HG02981 (cell line): ENCODE measurements around the gene CS.
"Not testable (repeated sequence)": the region's sequence is repeated elsewhere in the genome, so short reads cannot be mapped to it uniquely, and the experiment has no call there.

Source experiments
- ATAC-seq: cut with Tn5 transposase; IDR thresholded peaks from one replicate; pipeline ENCODE4 v1.9.1; 2021; ENCODE audit warnings: mild to moderate bottlenecking, moderate library complexity; ENCODE audit not compliant: unreplicated experiment

CS gene

GRCh38 chr12:56282579-56282978 is 17.6 kb downstream of the CS start:
- no peak for ATAC-seq

- no peak for ATAC-seq
Observed at GRCh38 chr12:56282030-56282429, 18.1 kb downstream of the CS start.

- ATAC-seq: no peak
Observed at GRCh38 chr12:56280849-56281248, 19.3 kb downstream of the CS start.

GRCh38 chr12:56278905-56279304 is 21.2 kb downstream of the CS start:
- no peak for ATAC-seq

GRCh38 chr12:56274299-56274698 is 25.8 kb downstream of the CS start:
- ATAC-seq: no peak

GRCh38 chr12:56272468-56272867 is 27.7 kb downstream of the CS start:
- ATAC-seq: not testable (repeated sequence)

- ATAC-seq: no peak
Observed at GRCh38 chr12:56271031-56271430, 29.1 kb downstream of the CS start.

- ATAC-seq: no peak
Observed at GRCh38 chr12:56267443-56268071, 32.6 kb downstream of the CS start.

GRCh38 chr12:56266693-56267442 is 33.3 kb downstream of the CS start, which contains the start of gene COQ10A:
Gene COQ10A (plus strand): TSS chr12:56266942. CDS start chr12:56267119, 177 bp downstream.
- peak; percentile 87 for ATAC-seq

GRCh38 chr12:56266068-56266692 is 34.0 kb downstream of the CS start:
- not testable (repeated sequence) for ATAC-seq

- not testable (repeated sequence) for ATAC-seq
Observed at GRCh38 chr12:56262955-56263354, 37.2 kb downstream of the CS start.

- ATAC-seq: no peak
Observed at GRCh38 chr12:56261503-56262232, 38.5 kb downstream of the CS start.

GRCh38 chr12:56260921-56261320 is 39.2 kb downstream of the CS start:
- ATAC-seq: no peak

- no peak for ATAC-seq
Observed at GRCh38 chr12:56260380-56260779, 39.8 kb downstream of the CS start.

GRCh38 chr12:56258820-56259183 is 41.3 kb downstream of the CS start:
- no peak for ATAC-seq

GRCh38 chr12:56258068-56258819 is 41.9 kb downstream of the CS start, which contains the start of gene ANKRD52:
Gene ANKRD52 (minus strand): TSS chr12:56258384. CDS start chr12:56258269, 115 bp downstream.
- ATAC-seq: peak; percentile 84

- ATAC-seq: no peak
Observed at GRCh38 chr12:56257491-56258067, 42.6 kb downstream of the CS start.

- no peak for ATAC-seq
Observed at GRCh38 chr12:56257071-56257470, 43.1 kb downstream of the CS start.

- no peak for ATAC-seq
Observed at GRCh38 chr12:56256326-56256960, 43.7 kb downstream of the CS start.

- no peak for ATAC-seq
Observed at GRCh38 chr12:56255671-56256070, 44.5 kb downstream of the CS start.
